ENCODE data around the gene HYDIN.
A peak's percentile ranks its signal among the peaks of the same experiment; 100 is the strongest.
"Not testable (repeated sequence)": the region's sequence is repeated elsewhere in the genome, so short reads cannot be mapped to it uniquely, and the experiment has no call there.

HYDIN gene

GRCh38 chr16:71009440-71010223 is 220.9 kb downstream of the HYDIN start:
- DNase-seq (ENCODE audit: low spot score); H2BK12ac ChIP-seq (ENCODE audit: low read length); H3K4me2 ChIP-seq (ENCODE audit: insufficient read depth, low read length, poor library complexity, severe bottlenecking); H3K9me3 ChIP-seq (replicated peaks in 1 of 2; ENCODE audit: control insufficient read depth in 2 of 2, insufficient read depth in 1 of 2, low read depth in 1 of 2, low read length in 2 of 2); H3K36me3 ChIP-seq (replicated peaks in 1 of 2; ENCODE audit: control insufficient read depth in 2 of 2, insufficient read depth in 2 of 2, low read length in 2 of 2); H2AFZ ChIP-seq (ENCODE audit: low read length); H4K91ac ChIP-seq (ENCODE audit: low read depth, low read length, poor library complexity); H3K14ac ChIP-seq (ENCODE audit: low read length); H3K27me3 ChIP-seq (ENCODE audit: control insufficient read depth in 3 of 3, insufficient read depth in 3 of 3, low read depth in 1 of 3, low read length in 3 of 3); H3K4ac ChIP-seq (ENCODE audit: low read length); H3K79me1 ChIP-seq (ENCODE audit: low read depth, low read length); H3K4me1 ChIP-seq (ENCODE audit: control insufficient read depth in 2 of 2, insufficient read depth in 1 of 2, low read depth in 1 of 2, low read length in 2 of 2); H3K18ac ChIP-seq (ENCODE audit: low read length); H4K8ac ChIP-seq (ENCODE audit: low read depth, low read length); H3K9ac ChIP-seq (ENCODE audit: low read depth, low read length, poor library complexity); H2BK5ac ChIP-seq (ENCODE audit: low read length); H3K4me3 ChIP-seq (ENCODE audit: low read length in 2 of 2); H2AK5ac ChIP-seq (ENCODE audit: low read depth, low read length); H3K23ac ChIP-seq (ENCODE audit: low read depth, low read length, poor library complexity); H2BK120ac ChIP-seq (ENCODE audit: low read depth, low read length); H2BK15ac ChIP-seq (ENCODE audit: low read length): not testable (repeated sequence)
- H3K27ac ChIP-seq (replicated peaks; ENCODE audit: low read length): peak overlapping the region; percentile 49
- WGBS, 2 donors (ENCODE audit: extremely low coverage in 2 of 2, insufficient read length in 2 of 2, insufficient replicate concordance in 1 of 2): no CpG with 5 or more reads among the region's 3 CpGs

- H3K4ac ChIP-seq (ENCODE audit: low read length); H3K79me1 ChIP-seq (ENCODE audit: low read depth, low read length); H3K9me3 ChIP-seq (replicated peaks in 1 of 2; ENCODE audit: control insufficient read depth in 2 of 2, insufficient read depth in 1 of 2, low read depth in 1 of 2, low read length in 2 of 2); H3K27me3 ChIP-seq (ENCODE audit: control insufficient read depth in 3 of 3, insufficient read depth in 3 of 3, low read depth in 1 of 3, low read length in 3 of 3); H2AFZ ChIP-seq (ENCODE audit: low read length); H2AK5ac ChIP-seq (ENCODE audit: low read depth, low read length); H2BK12ac ChIP-seq (ENCODE audit: low read length); H3K4me1 ChIP-seq (ENCODE audit: control insufficient read depth in 2 of 2, insufficient read depth in 1 of 2, low read depth in 1 of 2, low read length in 2 of 2); H3K36me3 ChIP-seq (replicated peaks in 1 of 2; ENCODE audit: control insufficient read depth in 2 of 2, insufficient read depth in 2 of 2, low read length in 2 of 2); H3K4me2 ChIP-seq (ENCODE audit: insufficient read depth, low read length, poor library complexity, severe bottlenecking); H3K27ac ChIP-seq (replicated peaks; ENCODE audit: low read length); H3K18ac ChIP-seq (ENCODE audit: low read length); H2BK15ac ChIP-seq (ENCODE audit: low read length); H4K8ac ChIP-seq (ENCODE audit: low read depth, low read length); H3K14ac ChIP-seq (ENCODE audit: low read length); H3K4me3 ChIP-seq (ENCODE audit: low read length in 2 of 2); H3K23ac ChIP-seq (ENCODE audit: low read depth, low read length, poor library complexity); H2BK5ac ChIP-seq (ENCODE audit: low read length); H3K9ac ChIP-seq (ENCODE audit: low read depth, low read length, poor library complexity); H2BK120ac ChIP-seq (ENCODE audit: low read depth, low read length); H4K91ac ChIP-seq (ENCODE audit: low read depth, low read length, poor library complexity); DNase-seq (ENCODE audit: low spot score): not testable (repeated sequence)
- WGBS, 2 donors (ENCODE audit: extremely low coverage in 2 of 2, insufficient read length in 2 of 2, insufficient replicate concordance in 1 of 2): no CpG with 5 or more reads among the region's 3 CpGs
Observed at GRCh38 chr16:71006516-71006915, 224.0 kb downstream of the HYDIN start.

- H3K18ac ChIP-seq (ENCODE audit: low read length); H3K9ac ChIP-seq (ENCODE audit: low read depth, low read length, poor library complexity); H2BK120ac ChIP-seq (ENCODE audit: low read depth, low read length); H2AFZ ChIP-seq (ENCODE audit: low read length); H2BK12ac ChIP-seq (ENCODE audit: low read length); H2BK15ac ChIP-seq (ENCODE audit: low read length); H4K8ac ChIP-seq (ENCODE audit: low read depth, low read length); H3K14ac ChIP-seq (ENCODE audit: low read length); H2BK5ac ChIP-seq (ENCODE audit: low read length); H4K91ac ChIP-seq (ENCODE audit: low read depth, low read length, poor library complexity); H3K79me1 ChIP-seq (ENCODE audit: low read depth, low read length); H3K4me3 ChIP-seq (ENCODE audit: low read length in 2 of 2); H3K9me3 ChIP-seq (replicated peaks in 1 of 2; ENCODE audit: control insufficient read depth in 2 of 2, insufficient read depth in 1 of 2, low read depth in 1 of 2, low read length in 2 of 2); H3K36me3 ChIP-seq (replicated peaks in 1 of 2; ENCODE audit: control insufficient read depth in 2 of 2, insufficient read depth in 2 of 2, low read length in 2 of 2); H3K23ac ChIP-seq (ENCODE audit: low read depth, low read length, poor library complexity); H3K27ac ChIP-seq (replicated peaks; ENCODE audit: low read length); H3K4me1 ChIP-seq (ENCODE audit: control insufficient read depth in 2 of 2, insufficient read depth in 1 of 2, low read depth in 1 of 2, low read length in 2 of 2); H3K27me3 ChIP-seq (ENCODE audit: control insufficient read depth in 3 of 3, insufficient read depth in 3 of 3, low read depth in 1 of 3, low read length in 3 of 3); H2AK5ac ChIP-seq (ENCODE audit: low read depth, low read length); H3K4ac ChIP-seq (ENCODE audit: low read length); H3K4me2 ChIP-seq (ENCODE audit: insufficient read depth, low read length, poor library complexity, severe bottlenecking): not testable (repeated sequence)
- DNase-seq (ENCODE audit: low spot score): peak; percentile 1
- WGBS, 2 donors (ENCODE audit: extremely low coverage in 2 of 2, insufficient read length in 2 of 2, insufficient replicate concordance in 1 of 2): no CpG with 5 or more reads among the region's 2 CpGs
Observed at GRCh38 chr16:70999735-71000134, 230.8 kb downstream of the HYDIN start.

- not testable (repeated sequence) for H3K79me1 ChIP-seq (ENCODE audit: low read depth, low read length); H3K4me3 ChIP-seq (ENCODE audit: low read length in 2 of 2); H3K9ac ChIP-seq (ENCODE audit: low read depth, low read length, poor library complexity); H3K4me1 ChIP-seq (ENCODE audit: control insufficient read depth in 2 of 2, insufficient read depth in 1 of 2, low read depth in 1 of 2, low read length in 2 of 2); H3K36me3 ChIP-seq (replicated peaks in 1 of 2; ENCODE audit: control insufficient read depth in 2 of 2, insufficient read depth in 2 of 2, low read length in 2 of 2); DNase-seq (ENCODE audit: low spot score); H2BK5ac ChIP-seq (ENCODE audit: low read length); H3K4me2 ChIP-seq (ENCODE audit: insufficient read depth, low read length, poor library complexity, severe bottlenecking); H2AFZ ChIP-seq (ENCODE audit: low read length); H3K18ac ChIP-seq (ENCODE audit: low read length); H2BK15ac ChIP-seq (ENCODE audit: low read length); H3K23ac ChIP-seq (ENCODE audit: low read depth, low read length, poor library complexity); H2BK12ac ChIP-seq (ENCODE audit: low read length); H4K91ac ChIP-seq (ENCODE audit: low read depth, low read length, poor library complexity); H4K8ac ChIP-seq (ENCODE audit: low read depth, low read length); H2BK120ac ChIP-seq (ENCODE audit: low read depth, low read length); H3K4ac ChIP-seq (ENCODE audit: low read length); H3K14ac ChIP-seq (ENCODE audit: low read length); H3K9me3 ChIP-seq (replicated peaks in 1 of 2; ENCODE audit: control insufficient read depth in 2 of 2, insufficient read depth in 1 of 2, low read depth in 1 of 2, low read length in 2 of 2); H3K27ac ChIP-seq (replicated peaks; ENCODE audit: low read length); H2AK5ac ChIP-seq (ENCODE audit: low read depth, low read length); H3K27me3 ChIP-seq (ENCODE audit: control insufficient read depth in 3 of 3, insufficient read depth in 3 of 3, low read depth in 1 of 3, low read length in 3 of 3)
- no CpG with 5 or more reads among the region's 2 CpGs for WGBS, 2 donors (ENCODE audit: extremely low coverage in 2 of 2, insufficient read length in 2 of 2, insufficient replicate concordance in 1 of 2)
Observed at GRCh38 chr16:70995799-70996198, 234.7 kb downstream of the HYDIN start.
